ENCODE data around the gene SOX5.
"Not testable (repeated sequence)": the region's sequence is repeated elsewhere in the genome, so short reads cannot be mapped to it uniquely, and the experiment has no call there.

The SOX5 gene

GRCh38 chr12:23885394-23885793 lies 64.1 kb downstream of the SOX5 start:
- Mint-ChIP-seq H3K9me3 (no peaks in the 10 kb centered on the region), H3K27ac (no peak overlapping the region), H3K4me1 (no peaks in the 10 kb centered on the region), H3K27me3 (no peaks in the 10 kb centered on the region), H3K4me3 (no peak overlapping the region)
- ATAC-seq (no peak), DNase-seq (no peak)

GRCh38 chr12:23884909-23885308 lies 64.6 kb downstream of the SOX5 start:
- DNase-seq, result no peak
- Mint-ChIP-seq H3K4me1 (no peaks in the 10 kb centered on the region), H3K27me3 (no peaks in the 10 kb centered on the region), H3K27ac (no peak overlapping the region), H3K9me3 (no peaks in the 10 kb centered on the region), H3K4me3 (no peak overlapping the region)
- no peak for ATAC-seq

GRCh38 chr12:23880988-23881387 lies 68.5 kb downstream of the SOX5 start:
- H3K27ac Mint-ChIP-seq, result no peak overlapping the region
- H3K4me1 Mint-ChIP-seq, result no peaks in the 10 kb centered on the region
- H3K27me3 Mint-ChIP-seq, result no peaks in the 10 kb centered on the region
- H3K9me3 Mint-ChIP-seq, result no peaks in the 10 kb centered on the region
- H3K4me3 Mint-ChIP-seq, result no peak overlapping the region
- DNase-seq (no peak), ATAC-seq (no peak)

- H3K4me3 Mint-ChIP-seq, H3K9me3 Mint-ChIP-seq, DNase-seq, H3K4me1 Mint-ChIP-seq, ATAC-seq, H3K27me3 Mint-ChIP-seq, H3K27ac Mint-ChIP-seq: not testable (repeated sequence)
Measured at GRCh38 chr12:23876618-23877017, 72.9 kb downstream of the SOX5 start.

GRCh38 chr12:23867794-23868193 lies 81.7 kb downstream of the SOX5 start:
- H3K4me1 Mint-ChIP-seq, result no peaks in the 10 kb centered on the region
- no peak overlapping the region for H3K4me3 Mint-ChIP-seq
- DNase-seq (no peak), ATAC-seq (no peak)
- no peaks in the 10 kb centered on the region for H3K27me3 Mint-ChIP-seq
- no peaks in the 10 kb centered on the region for H3K9me3 Mint-ChIP-seq
- no peak overlapping the region for H3K27ac Mint-ChIP-seq

GRCh38 chr12:23862701-23863100 lies 86.8 kb downstream of the SOX5 start:
- Mint-ChIP-seq H3K9me3 (peaks cover 0 to 17% of the 10 kb centered on the region in 2 donors), H3K27me3 (no peaks in the 10 kb centered on the region), H3K4me3 (no peak overlapping the region), H3K4me1 (no peaks in the 10 kb centered on the region), H3K27ac (no peak overlapping the region)
- DNase-seq (no peak), ATAC-seq (no peak)

GRCh38 chr12:23860019-23860418 lies 89.5 kb downstream of the SOX5 start:
- H3K27ac Mint-ChIP-seq, result no peak overlapping the region
- no peaks in the 10 kb centered on the region for H3K4me1 Mint-ChIP-seq
- DNase-seq (no peak), ATAC-seq (no peak)
- no peaks in the 10 kb centered on the region for H3K27me3 Mint-ChIP-seq
- H3K4me3 Mint-ChIP-seq, result no peak overlapping the region
- peaks cover 5 to 17% of the 10 kb centered on the region in 2 donors for H3K9me3 Mint-ChIP-seq

- DNase-seq, result no peak
- Mint-ChIP-seq H3K4me1 (no peaks in the 10 kb centered on the region), H3K9me3 (peaks cover 5 to 17% of the 10 kb centered on the region in 2 donors), H3K27ac (no peak overlapping the region), H3K4me3 (no peak overlapping the region), H3K27me3 (no peaks in the 10 kb centered on the region)
- ATAC-seq, result no peak
Measured at GRCh38 chr12:23857178-23857577, 92.3 kb downstream of the SOX5 start.

GRCh38 chr12:23855813-23856212 lies 93.7 kb downstream of the SOX5 start:
- DNase-seq (no peak), ATAC-seq (no peak)
- H3K4me1 Mint-ChIP-seq, result no peaks in the 10 kb centered on the region
- no peak overlapping the region for H3K4me3 Mint-ChIP-seq
- H3K27me3 Mint-ChIP-seq, result no peaks in the 10 kb centered on the region
- H3K9me3 Mint-ChIP-seq, result peaks cover 5 to 17% of the 10 kb centered on the region in 2 donors
- H3K27ac Mint-ChIP-seq, result no peak overlapping the region

GRCh38 chr12:23854598-23854997 lies 94.9 kb downstream of the SOX5 start:
- no peaks in the 10 kb centered on the region for H3K27me3 Mint-ChIP-seq
- H3K27ac Mint-ChIP-seq, result no peak overlapping the region
- DNase-seq (no peak), ATAC-seq (no peak)
- H3K4me3 Mint-ChIP-seq, result no peak overlapping the region
- H3K9me3 Mint-ChIP-seq, result peaks cover 5 to 13% of the 10 kb centered on the region in 2 donors
- no peaks in the 10 kb centered on the region for H3K4me1 Mint-ChIP-seq

- DNase-seq, result no peak
- Mint-ChIP-seq H3K9me3 (peaks cover 4 to 5% of the 10 kb centered on the region in 2 donors), H3K27ac (no peak overlapping the region), H3K4me1 (no peaks in the 10 kb centered on the region), H3K27me3 (no peaks in the 10 kb centered on the region), H3K4me3 (no peak overlapping the region)
- no peak for ATAC-seq
Measured at GRCh38 chr12:23853640-23854039, 95.8 kb downstream of the SOX5 start.

GRCh38 chr12:23851602-23852001 lies 97.9 kb downstream of the SOX5 start:
- H3K4me3 Mint-ChIP-seq, result no peak overlapping the region
- no peak for ATAC-seq
- H3K27ac Mint-ChIP-seq, result no peak overlapping the region
- no peaks in the 10 kb centered on the region for H3K27me3 Mint-ChIP-seq
- H3K4me1 Mint-ChIP-seq, result no peaks in the 10 kb centered on the region
- no peaks in the 10 kb centered on the region for H3K9me3 Mint-ChIP-seq
- no peak for DNase-seq

GRCh38 chr12:23847857-23848256 lies 101.6 kb downstream of the SOX5 start:
- H3K27ac Mint-ChIP-seq, result no peak overlapping the region
- H3K4me3 Mint-ChIP-seq, result no peak overlapping the region
- H3K9me3 Mint-ChIP-seq, result peaks cover 0 to 6% of the 10 kb centered on the region in 2 donors
- ATAC-seq (no peak), DNase-seq (no peak)
- no peaks in the 10 kb centered on the region for H3K4me1 Mint-ChIP-seq
- H3K27me3 Mint-ChIP-seq, result no peaks in the 10 kb centered on the region

- Mint-ChIP-seq H3K27ac (no peak overlapping the region), H3K27me3 (no peaks in the 10 kb centered on the region), H3K9me3 (peaks cover 0 to 6% of the 10 kb centered on the region in 2 donors), H3K4me1 (no peaks in the 10 kb centered on the region), H3K4me3 (no peak overlapping the region)
- ATAC-seq (no peak), DNase-seq (no peak)
Measured at GRCh38 chr12:23843958-23844357, 105.5 kb downstream of the SOX5 start.

- Mint-ChIP-seq H3K27ac (no peak overlapping the region), H3K9me3 (no peaks in the 10 kb centered on the region), H3K4me3 (no peak overlapping the region), H3K4me1 (no peaks in the 10 kb centered on the region), H3K27me3 (no peaks in the 10 kb centered on the region)
- no peak for ATAC-seq
- DNase-seq, result no peak
Measured at GRCh38 chr12:23834076-23834475, 115.4 kb downstream of the SOX5 start.

GRCh38 chr12:23831739-23832138 lies 117.7 kb downstream of the SOX5 start:
- no peak overlapping the region for H3K4me3 Mint-ChIP-seq
- no peaks in the 10 kb centered on the region for H3K27me3 Mint-ChIP-seq
- no peak for DNase-seq
- ATAC-seq, result no peak
- H3K4me1 Mint-ChIP-seq, result no peaks in the 10 kb centered on the region
- H3K27ac Mint-ChIP-seq, result no peak overlapping the region
- no peaks in the 10 kb centered on the region for H3K9me3 Mint-ChIP-seq

GRCh38 chr12:23830210-23830609 lies 119.3 kb downstream of the SOX5 start:
- Mint-ChIP-seq H3K4me3 (no peak overlapping the region), H3K27ac (no peak overlapping the region), H3K9me3 (no peaks in the 10 kb centered on the region), H3K27me3 (no peaks in the 10 kb centered on the region), H3K4me1 (no peaks in the 10 kb centered on the region)
- ATAC-seq (no peak), DNase-seq (no peak)

All from stimulated activated naive CD8-positive, alpha-beta T cell treated with anti-CD3 and anti-CD28 coated beads, Interleukin-15, amount 100 ng/mL, for 72 hours (primary cell).